ENCODE measurements around the gene RNF135.
"Not testable (repeated sequence)": the region's sequence is repeated elsewhere in the genome, so short reads cannot be mapped to it uniquely, and the experiment has no call there.

DNA sequence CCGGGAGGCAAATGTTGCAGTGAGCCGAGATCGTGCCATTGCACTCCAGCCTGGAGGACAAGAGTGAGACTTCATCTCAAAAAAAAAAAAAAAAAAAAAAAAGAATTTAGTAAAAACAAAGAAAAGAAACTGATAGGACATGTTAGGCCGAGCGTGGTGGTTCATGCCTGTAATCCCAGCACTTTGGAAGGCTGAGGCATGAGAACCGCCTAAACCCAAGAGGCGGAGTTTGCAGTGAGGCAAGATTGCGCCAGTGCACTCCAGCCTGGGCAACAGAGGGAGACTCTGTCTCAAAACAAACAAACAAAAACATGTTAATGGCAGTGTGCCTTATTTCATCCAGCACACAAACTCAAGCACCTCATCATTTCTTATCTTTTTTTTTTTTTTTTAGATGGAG is 6.5 kb upstream of the RNF135 start:
- TF ChIP-seq TAF1 (IDR thresholded peaks at IDR 0.05; ENCODE audit: low read depth) = not testable (repeated sequence)
- TF ChIP-seq, protein P1, sequence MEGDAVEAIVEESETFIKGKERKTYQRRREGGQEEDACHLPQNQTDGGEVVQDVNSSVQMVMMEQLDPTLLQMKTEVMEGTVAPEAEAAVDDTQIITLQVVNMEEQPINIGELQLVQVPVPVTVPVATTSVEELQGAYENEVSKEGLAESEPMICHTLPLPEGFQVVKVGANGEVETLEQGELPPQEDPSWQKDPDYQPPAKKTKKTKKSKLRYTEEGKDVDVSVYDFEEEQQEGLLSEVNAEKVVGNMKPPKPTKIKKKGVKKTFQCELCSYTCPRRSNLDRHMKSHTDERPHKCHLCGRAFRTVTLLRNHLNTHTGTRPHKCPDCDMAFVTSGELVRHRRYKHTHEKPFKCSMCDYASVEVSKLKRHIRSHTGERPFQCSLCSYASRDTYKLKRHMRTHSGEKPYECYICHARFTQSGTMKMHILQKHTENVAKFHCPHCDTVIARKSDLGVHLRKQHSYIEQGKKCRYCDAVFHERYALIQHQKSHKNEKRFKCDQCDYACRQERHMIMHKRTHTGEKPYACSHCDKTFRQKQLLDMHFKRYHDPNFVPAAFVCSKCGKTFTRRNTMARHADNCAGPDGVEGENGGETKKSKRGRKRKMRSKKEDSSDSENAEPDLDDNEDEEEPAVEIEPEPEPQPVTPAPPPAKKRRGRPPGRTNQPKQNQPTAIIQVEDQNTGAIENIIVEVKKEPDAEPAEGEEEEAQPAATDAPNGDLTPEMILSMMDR (IDR thresholded peaks at IDR 0.05; ENCODE audit: poor library complexity, severe bottlenecking) = not testable (repeated sequence)
- TF ChIP-seq, protein P2, sequence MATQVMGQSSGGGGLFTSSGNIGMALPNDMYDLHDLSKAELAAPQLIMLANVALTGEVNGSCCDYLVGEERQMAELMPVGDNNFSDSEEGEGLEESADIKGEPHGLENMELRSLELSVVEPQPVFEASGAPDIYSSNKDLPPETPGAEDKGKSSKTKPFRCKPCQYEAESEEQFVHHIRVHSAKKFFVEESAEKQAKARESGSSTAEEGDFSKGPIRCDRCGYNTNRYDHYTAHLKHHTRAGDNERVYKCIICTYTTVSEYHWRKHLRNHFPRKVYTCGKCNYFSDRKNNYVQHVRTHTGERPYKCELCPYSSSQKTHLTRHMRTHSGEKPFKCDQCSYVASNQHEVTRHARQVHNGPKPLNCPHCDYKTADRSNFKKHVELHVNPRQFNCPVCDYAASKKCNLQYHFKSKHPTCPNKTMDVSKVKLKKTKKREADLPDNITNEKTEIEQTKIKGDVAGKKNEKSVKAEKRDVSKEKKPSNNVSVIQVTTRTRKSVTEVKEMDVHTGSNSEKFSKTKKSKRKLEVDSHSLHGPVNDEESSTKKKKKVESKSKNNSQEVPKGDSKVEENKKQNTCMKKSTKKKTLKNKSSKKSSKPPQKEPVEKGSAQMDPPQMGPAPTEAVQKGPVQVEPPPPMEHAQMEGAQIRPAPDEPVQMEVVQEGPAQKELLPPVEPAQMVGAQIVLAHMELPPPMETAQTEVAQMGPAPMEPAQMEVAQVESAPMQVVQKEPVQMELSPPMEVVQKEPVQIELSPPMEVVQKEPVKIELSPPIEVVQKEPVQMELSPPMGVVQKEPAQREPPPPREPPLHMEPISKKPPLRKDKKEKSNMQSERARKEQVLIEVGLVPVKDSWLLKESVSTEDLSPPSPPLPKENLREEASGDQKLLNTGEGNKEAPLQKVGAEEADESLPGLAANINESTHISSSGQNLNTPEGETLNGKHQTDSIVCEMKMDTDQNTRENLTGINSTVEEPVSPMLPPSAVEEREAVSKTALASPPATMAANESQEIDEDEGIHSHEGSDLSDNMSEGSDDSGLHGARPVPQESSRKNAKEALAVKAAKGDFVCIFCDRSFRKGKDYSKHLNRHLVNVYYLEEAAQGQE (IDR thresholded peaks at IDR 0.05; ENCODE audit: borderline replicate concordance) = not testable (repeated sequence)
